NB4 (cell line): ENCODE measurements around the gene RPS29.
A peak's percentile ranks its signal among the peaks of the same experiment; 100 is the strongest.

Experiments used
- DNase-seq: peaks from one replicate; pipeline ENCODE4 v3.0.0; 2010; ENCODE audit warnings: low read depth
- H3K4me3 ChIP-seq: one replicate; pipeline ENCODE4 v1.5.1; 2011; ENCODE audit warnings: mild to moderate bottlenecking, low read depth, low read length, moderate library complexity
- CTCF ChIP-seq: IDR thresholded peaks from one replicate; pipeline ENCODE4 v1.5.1; 2012; ENCODE audit warnings: low read depth, low read length
- MAX ChIP-seq: IDR thresholded peaks from 2 replicates; pipeline ENCODE4 v1.6.1; 2011; ENCODE audit warnings: low read depth, low read length
- MYC ChIP-seq: IDR thresholded peaks from 2 replicates; pipeline ENCODE4 v1.6.1; 2011; ENCODE audit warnings: low read depth, low read length
- POLR2A ChIP-seq: IDR thresholded peaks from 2 replicates; pipeline ENCODE4 v1.6.1; 2011; ENCODE audit warnings: mild to moderate bottlenecking; ENCODE audit not compliant: insufficient read length; ENCODE audit errors: extremely low read depth

The RPS29 gene

GRCh38 chr14:49617852-49618519 lies 31.8 kb upstream of the RPS29 start:
- no peak for TF ChIP-seq CTCF
- no peak for DNase-seq
- peak overlapping the region; percentile 33 for H3K4me3 ChIP-seq

- DNase-seq = no peak
- no peak overlapping the region for H3K4me3 ChIP-seq
- TF ChIP-seq MAX (no peak), CTCF (no peak), MYC (no peak), POLR2A (no peak)
These were observed 29.6 kb upstream of the RPS29 start for GRCh38 chr14:49615776-49616175.

GRCh38 chr14:49614196-49614595 lies 28.0 kb upstream of the RPS29 start:
- no peak for DNase-seq
- TF ChIP-seq MYC (no peak), CTCF (no peak), POLR2A (no peak), MAX (no peak)
- H3K4me3 ChIP-seq = no peak overlapping the region

GRCh38 chr14:49612671-49613070 lies 26.5 kb upstream of the RPS29 start:
- no peak for TF ChIP-seq MYC
- TF ChIP-seq POLR2A = no peak
- no peak for TF ChIP-seq MAX
- TF ChIP-seq CTCF = no peak
- no peak for DNase-seq
- no peak overlapping the region for H3K4me3 ChIP-seq

GRCh38 chr14:49612251-49612650 lies 26.1 kb upstream of the RPS29 start:
- no peak for TF ChIP-seq MAX
- no peak for TF ChIP-seq CTCF
- no peak for TF ChIP-seq MYC
- H3K4me3 ChIP-seq = no peak overlapping the region

GRCh38 chr14:49607583-49607982 lies 21.4 kb upstream of the RPS29 start:
- TF ChIP-seq MAX (no peak), MYC (no peak), CTCF (no peak)
- H3K4me3 ChIP-seq = no peak overlapping the region
- DNase-seq = no peak

More at GRCh38 chr14:49612251-49612650, 26.1 kb upstream of the RPS29 start:
- DNase-seq = no peak
